ENCODE measurements around the gene FKBP5.

FKBP5 gene

GRCh38 chr6:35609588-35609987, 79.1 kb downstream of the FKBP5 start:
- DNase-seq (ENCODE audit: low read depth, low spot score): no peak
- no peak overlapping the region for H3K4me3 ChIP-seq (ENCODE audit: low read depth, low read length)
- no peak for TF ChIP-seq CTCF (IDR thresholded peaks at IDR 0.05; ENCODE audit: low read depth, low read length)
- in situ Hi-C loops (cut with HindIII; ENCODE audit: low sequenced_read_pairs): no loop called here

GRCh38 chr6:35607517-35608233, 81.0 kb downstream of the FKBP5 start:
- H3K4me3 ChIP-seq (ENCODE audit: low read depth, low read length): no peak overlapping the region
- no peak for TF ChIP-seq CTCF (IDR thresholded peaks at IDR 0.05; ENCODE audit: low read depth, low read length)
- in situ Hi-C loops (cut with HindIII; ENCODE audit: low sequenced_read_pairs): no loop called here
- no peak for DNase-seq (ENCODE audit: low read depth, low spot score)

GRCh38 chr6:35605600-35605999, 83.1 kb downstream of the FKBP5 start:
- no peak overlapping the region for H3K4me3 ChIP-seq (ENCODE audit: low read depth, low read length)
- in situ Hi-C loops (cut with HindIII; ENCODE audit: low sequenced_read_pairs): no loop called here

GRCh38 chr6:35603326-35604202, 85.2 kb downstream of the FKBP5 start:
- no peak overlapping the region for H3K4me3 ChIP-seq (ENCODE audit: low read depth, low read length)
- DNase-seq (ENCODE audit: low read depth, low spot score): peak; percentile 43

More at GRCh38 chr6:35605600-35605999, 83.1 kb downstream of the FKBP5 start:
- DNase-seq (ENCODE audit: low read depth, low spot score): no peak
- no peak for TF ChIP-seq CTCF (IDR thresholded peaks at IDR 0.05; ENCODE audit: low read depth, low read length)

GRCh38 chr6:35602133-35602946, 86.4 kb downstream of the FKBP5 start:
- in situ Hi-C loops (cut with HindIII; ENCODE audit: low sequenced_read_pairs): no loop called here
- H3K4me3 ChIP-seq (ENCODE audit: low read depth, low read length): no peak overlapping the region
- no peak for DNase-seq (ENCODE audit: low read depth, low spot score)

More at GRCh38 chr6:35603326-35604202, 85.2 kb downstream of the FKBP5 start:
- in situ Hi-C loops (cut with HindIII; ENCODE audit: low sequenced_read_pairs): no loop called here
- TF ChIP-seq CTCF (IDR thresholded peaks at IDR 0.05; ENCODE audit: low read depth, low read length): no peak

More at GRCh38 chr6:35602133-35602946, 86.4 kb downstream of the FKBP5 start:
- TF ChIP-seq CTCF (IDR thresholded peaks at IDR 0.05; ENCODE audit: low read depth, low read length): no peak

Measured in astrocyte of the spinal cord (primary cell).